H4 (cell line): ENCODE data around the gene PAF1. TPM values are rescaled to one million over a fixed set of nuclear protein-coding genes. Genes with fewer than 3 reads are reported as not detected.

ENCODE experiments used
- DNase-seq: peaks from one replicate; pipeline ENCODE4 v3.0.0-alpha.2; 2015; ENCODE audit warnings: low spot score
- total RNA-seq: library from RNA; depleted of rRNA; stranded (reverse); fragments of >200 nt; shearing (Covaris generic); gene quantifications from 2 replicates; pipeline ENCODE4 v1.2.3, GENCODE V29; 2014; rRNA removed

Gene PAF1
- 40.8 and 62.0 TPM in 2 replicates for total RNA-seq

DNA sequence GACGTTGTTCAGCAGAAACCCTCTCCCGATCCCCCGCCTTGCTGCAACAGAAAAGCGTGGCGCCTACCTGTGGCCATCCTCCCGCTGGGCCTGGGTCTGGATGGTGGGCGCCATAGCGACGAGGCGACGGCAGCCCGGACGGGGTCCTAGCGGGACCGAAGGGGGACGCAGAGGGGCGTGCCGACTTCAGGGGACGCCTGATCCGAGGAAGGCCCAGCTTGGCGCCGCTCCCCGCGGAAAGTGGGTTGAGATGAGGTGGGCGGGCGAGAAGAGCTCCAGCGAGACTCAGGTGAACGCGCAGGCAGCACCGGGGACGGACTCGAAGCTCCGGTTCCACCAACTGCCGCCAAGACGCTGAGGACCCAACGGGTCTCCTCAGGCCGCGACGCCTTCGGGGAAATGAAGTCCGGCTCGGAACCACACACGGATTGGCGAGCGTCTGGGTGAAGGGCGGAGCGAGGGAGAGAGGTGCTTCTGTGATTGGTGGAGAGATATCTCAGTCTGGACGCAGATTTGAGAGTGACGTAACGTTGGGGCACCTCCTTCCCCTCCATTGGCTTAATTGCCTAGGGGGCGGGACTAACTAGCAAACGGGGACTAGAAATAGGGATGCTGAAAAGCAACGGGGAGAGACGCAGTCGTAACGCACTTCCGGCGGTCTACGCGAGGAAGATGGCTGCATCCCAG is at the start of gene PAF1, which contains the start of gene MED29:
TSS of gene PAF1 (minus strand) at position 356 of the 687 bp plus-strand sequence. CDS start at position 114, 242 bp downstream.
TSS of gene MED29 (plus strand) at position 628 of the 687 bp plus-strand sequence. CDS start at position 673, 45 bp downstream.
- peak; percentile 100 for DNase-seq

- DNase-seq, result no peak
Observed at GRCh38 chr19:39438270-39438934, 47.5 kb upstream of the PAF1 start.

GRCh38 chr19:39436350-39436716 is 45.4 kb upstream of the PAF1 start:
- no peak for DNase-seq

DNA sequence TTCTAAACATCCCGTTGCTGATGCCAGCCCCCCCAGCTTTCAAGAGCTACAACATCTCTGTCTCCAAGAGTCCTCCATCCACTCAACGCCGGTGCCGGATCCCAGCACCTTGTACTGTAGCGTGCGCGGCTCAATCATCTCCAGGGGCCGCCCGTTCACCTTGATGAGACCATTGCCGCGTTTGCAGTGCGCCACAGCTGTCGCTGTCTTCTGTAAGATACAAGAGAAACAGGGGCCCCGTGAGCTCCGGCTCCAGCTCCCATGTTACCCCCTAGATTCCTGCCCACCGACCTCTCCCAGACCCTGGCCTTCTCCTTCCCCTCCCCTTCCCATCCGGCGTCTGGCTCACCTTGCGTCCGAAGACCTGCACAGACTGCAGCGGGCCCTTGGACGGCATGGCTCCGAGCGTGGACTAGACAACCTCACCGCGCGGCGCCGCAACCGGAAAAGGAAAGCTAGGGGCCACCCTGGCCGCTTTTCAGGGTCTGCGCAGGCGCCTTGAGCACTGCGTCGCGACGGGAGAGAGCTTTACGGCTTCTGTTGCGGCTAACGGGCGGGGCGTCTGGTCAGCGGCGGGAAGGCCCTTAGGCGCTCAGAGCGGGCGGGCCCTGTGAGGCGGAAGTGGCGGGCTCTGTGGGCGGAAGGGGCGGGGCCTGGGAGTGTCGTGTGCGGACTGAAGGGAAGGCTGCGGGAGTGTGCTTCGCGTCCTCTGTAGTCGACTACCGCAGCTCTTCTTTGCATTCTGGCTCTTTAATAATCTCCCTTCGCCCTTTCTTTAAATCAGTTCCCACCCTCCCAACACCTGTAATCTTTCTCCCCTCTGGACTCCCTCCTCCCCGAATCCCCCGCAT is 44.8 kb upstream of the PAF1 start, which contains the start of gene RPS16:
TSS of gene RPS16 (minus strand) at position 451 of the 851 bp plus-strand sequence. CDS start at position 397, 54 bp downstream.
- peak; percentile 98 for DNase-seq

- no peak for DNase-seq
Observed at GRCh38 chr19:39434123-39435076, 43.5 kb upstream of the PAF1 start.

GRCh38 chr19:39433480-39434079 is 42.7 kb upstream of the PAF1 start:
- no peak for DNase-seq

GRCh38 chr19:39432677-39433025 is 41.7 kb upstream of the PAF1 start:
- DNase-seq, result no peak

- peak; percentile 99 for DNase-seq
Observed at GRCh38 chr19:39430675-39431593, 40.0 kb upstream of the PAF1 start.

GRCh38 chr19:39428283-39429112 is 37.6 kb upstream of the PAF1 start:
- no peak for DNase-seq

DNA sequence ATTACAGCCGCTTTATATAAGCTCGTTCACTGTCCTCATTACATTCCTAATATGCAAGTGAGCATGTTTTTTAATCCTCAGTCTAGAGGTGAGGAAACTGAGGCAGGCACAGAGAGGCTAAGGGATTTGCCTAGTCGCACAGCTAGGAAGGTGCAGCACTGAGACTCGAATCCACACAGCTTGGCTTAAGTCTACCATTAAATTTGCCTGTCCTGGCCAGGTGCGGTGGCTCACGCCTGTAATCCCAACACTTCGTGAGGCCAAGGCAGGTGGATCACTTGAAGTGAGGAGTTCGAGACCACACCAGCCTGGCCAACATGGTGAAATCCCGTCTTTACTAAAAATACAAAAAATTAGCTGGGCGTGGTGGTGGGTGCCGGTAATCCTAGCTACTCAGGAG is 36.8 kb upstream of the PAF1 start:
- no peak for DNase-seq

GRCh38 chr19:39426170-39426569 is 35.3 kb upstream of the PAF1 start:
- no peak for DNase-seq

DNA sequence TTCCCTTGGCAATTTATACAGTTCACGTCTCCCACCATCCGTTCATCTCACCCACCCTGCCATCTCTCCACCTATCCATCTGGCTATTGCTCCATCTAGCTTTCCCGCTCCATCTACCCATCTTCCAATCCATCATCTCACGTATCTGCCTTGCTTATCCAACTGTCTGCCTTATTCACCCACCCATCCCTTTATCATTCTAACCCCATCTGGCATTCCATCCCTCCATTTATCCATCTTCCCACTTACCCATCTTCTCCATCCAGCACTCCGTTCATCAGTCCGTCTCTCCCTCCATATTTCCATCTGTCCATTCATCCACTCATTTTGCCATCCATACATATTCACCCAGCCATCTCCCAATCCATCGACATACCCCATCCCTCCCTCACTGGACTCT is 34.8 kb upstream of the PAF1 start:
- DNase-seq, result no peak

- no peak for DNase-seq
Observed at GRCh38 chr19:39424934-39425333, 34.0 kb upstream of the PAF1 start.

GRCh38 chr19:39423258-39424086 is 32.6 kb upstream of the PAF1 start:
- no peak for DNase-seq

- no peak for DNase-seq
Observed at GRCh38 chr19:39422020-39422419, 31.1 kb upstream of the PAF1 start.

- no peak for DNase-seq
Observed at GRCh38 chr19:39420769-39421168, 29.9 kb upstream of the PAF1 start.

DNA sequence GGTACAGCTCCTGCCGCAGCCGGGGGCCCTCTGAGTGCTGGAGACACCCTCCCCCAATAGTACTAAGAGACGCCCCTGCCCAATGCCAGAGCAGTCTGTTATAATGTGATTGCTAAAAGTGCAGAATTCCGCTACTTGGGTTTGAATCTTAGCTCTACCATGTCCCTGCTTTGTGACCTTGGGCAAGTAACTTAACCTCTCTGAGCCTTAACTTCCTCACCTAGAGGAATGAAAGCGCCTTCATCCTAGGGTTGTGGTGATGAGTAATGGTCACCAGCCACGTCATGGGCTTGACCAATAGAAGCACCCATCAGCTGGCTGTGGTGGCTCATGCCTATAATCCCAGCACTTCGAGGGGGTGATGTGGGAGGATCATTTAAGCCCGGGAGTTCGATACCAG is 28.1 kb upstream of the PAF1 start:
- DNase-seq, result no peak
